SU-DHL-6 (cell line): ENCODE data around the gene TNN.

Experiments used
- H2AFZ ChIP-seq: fragments of 200-600 bp; sonication (generic); 2 replicates; pipeline ENCODE4 v1.6.1; 2014; ENCODE audit warnings: low read depth, mild to moderate bottlenecking, moderate library complexity, mixed read lengths, antibody characterized with exemption, low read length; ENCODE audit not compliant: severe bottlenecking
- H3F3A ChIP-seq: fragments of 200-600 bp; shearing (Covaris generic); 2 replicates; pipeline ENCODE4 v1.6.0; 2016; ENCODE audit warnings: antibody characterized with exemption, mild to moderate bottlenecking; ENCODE audit not compliant: insufficient read depth
- H3K27ac ChIP-seq: fragments of 200-600 bp; sonication (generic); 2 replicates; pipeline ENCODE4 v1.5.1; 2016; ENCODE audit warnings: low read depth, mild to moderate bottlenecking, low read length, moderate library complexity, mixed read lengths
- H3K27me3 ChIP-seq: fragments of 200-600 bp; sonication (generic), shearing (Covaris generic); 2 replicates; pipeline ENCODE4 v1.6.0; 2014; ENCODE audit warnings: mild to moderate bottlenecking, low read length
- H3K36me3 ChIP-seq: fragments of 200-600 bp; sonication (generic); 2 replicates; pipeline ENCODE4 v1.6.1; 2014; ENCODE audit warnings: mild to moderate bottlenecking, low read length, mixed read lengths
- H3K4me2 ChIP-seq: fragments of 300-600, 200-600 bp; shearing (Covaris generic), sonication (generic); 2 replicates; pipeline ENCODE4 v1.6.0; 2014; ENCODE audit warnings: low read length, low read depth, mild to moderate bottlenecking; ENCODE audit not compliant: poor library complexity, severe bottlenecking
- H3K4me3 ChIP-seq: fragments of 200-600 bp; sonication (generic); 2 replicates; pipeline ENCODE4 v1.5.1; 2014; ENCODE audit warnings: antibody characterized with exemption, low read length, mild to moderate bottlenecking, mixed read lengths; ENCODE audit not compliant: insufficient read depth, poor library complexity, severe bottlenecking
- H3K79me2 ChIP-seq: fragments of 200-600 bp; sonication (generic); 2 replicates; pipeline ENCODE4 v1.6.1; 2014; ENCODE audit warnings: mild to moderate bottlenecking, low read length, moderate library complexity; ENCODE audit not compliant: insufficient read depth
- H3K9ac ChIP-seq: fragments of 200-600 bp; sonication (generic); 2 replicates; pipeline ENCODE4 v1.7.0; 2014; ENCODE audit warnings: mild to moderate bottlenecking, low read length
- H3K9me2 ChIP-seq: fragments of 200-600 bp; sonication (generic); replicated peaks from 2 replicates; pipeline ENCODE4 v1.6.1; 2014; ENCODE audit warnings: low read length; ENCODE audit not compliant: insufficient read depth
- H3K9me3 ChIP-seq: fragments of 200-600 bp; sonication (generic); 2 replicates; pipeline ENCODE4 v1.6.1; 2014; ENCODE audit warnings: low read length, mixed read lengths; ENCODE audit not compliant: insufficient read depth
- H4K20me1 ChIP-seq: fragments of 200-600 bp; sonication (generic); 2 replicates; pipeline ENCODE4 v1.6.1; 2014; ENCODE audit warnings: low read depth, mild to moderate bottlenecking, antibody characterized with exemption, low read length, moderate library complexity, mixed read lengths
- EZH2phosphoT487 ChIP-seq: fragments of 200-600 bp; sonication (generic), shearing (Covaris generic); conservative IDR thresholded peaks from 2 replicates; pipeline ENCODE4 v1.6.1; 2018; ENCODE audit warnings: mild to moderate bottlenecking, antibody characterized with exemption, low read length, moderate library complexity, mixed read lengths
- TF ChIP-seq, protein P1 (sequence below): fragments of 200-600 bp; sonication (generic); IDR thresholded peaks from one replicate; pipeline ENCODE4 v1.5.1; 2017; ENCODE audit warnings: antibody characterized with exemption, mild to moderate bottlenecking, low read length, moderate library complexity; ENCODE audit not compliant: insufficient read depth, poor library complexity, severe bottlenecking

The TNN gene

DNA sequence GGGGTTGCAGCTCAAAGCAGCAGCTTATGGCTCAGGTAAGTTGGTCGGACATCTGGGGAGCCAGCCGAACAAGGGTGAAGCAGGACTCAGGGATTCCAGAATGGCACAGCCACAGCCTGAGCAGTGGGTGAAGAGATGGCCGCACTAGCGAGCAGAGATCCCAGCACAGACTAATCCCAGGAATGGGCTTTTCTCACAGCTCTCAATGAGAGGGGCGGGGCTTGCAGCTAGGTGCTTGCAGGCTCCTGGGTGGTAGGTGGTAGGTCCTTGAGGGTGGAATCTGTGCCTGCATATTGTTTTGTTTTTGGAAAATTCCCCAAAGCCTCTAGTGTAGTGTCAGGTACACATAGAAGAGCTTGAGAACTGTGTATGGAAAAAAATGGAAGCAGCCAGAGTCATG is 116.0 kb downstream of the TNN start:
- Histone ChIP-seq H3F3A (no peaks in the 10 kb centered on the region), H2AFZ (no peak overlapping the region), H3K4me2 (no peak overlapping the region), H3K27me3 (no peaks in the 10 kb centered on the region), H3K9ac (no peak overlapping the region), H3K27ac (no peak overlapping the region), H3K36me3 (peaks cover 5% of the 10 kb centered on the region; the same call in 1 of the 2 replicates), H3K79me2 (peaks cover 42% of the 10 kb centered on the region), H3K9me2 (no peaks in the 10 kb centered on the region), H3K4me3 (no peak overlapping the region), H3K9me3 (no peaks in the 10 kb centered on the region), H4K20me1 (no peaks in the 10 kb centered on the region)
- no peak for TF ChIP-seq EZH2phosphoT487
- TF ChIP-seq, protein P1, sequence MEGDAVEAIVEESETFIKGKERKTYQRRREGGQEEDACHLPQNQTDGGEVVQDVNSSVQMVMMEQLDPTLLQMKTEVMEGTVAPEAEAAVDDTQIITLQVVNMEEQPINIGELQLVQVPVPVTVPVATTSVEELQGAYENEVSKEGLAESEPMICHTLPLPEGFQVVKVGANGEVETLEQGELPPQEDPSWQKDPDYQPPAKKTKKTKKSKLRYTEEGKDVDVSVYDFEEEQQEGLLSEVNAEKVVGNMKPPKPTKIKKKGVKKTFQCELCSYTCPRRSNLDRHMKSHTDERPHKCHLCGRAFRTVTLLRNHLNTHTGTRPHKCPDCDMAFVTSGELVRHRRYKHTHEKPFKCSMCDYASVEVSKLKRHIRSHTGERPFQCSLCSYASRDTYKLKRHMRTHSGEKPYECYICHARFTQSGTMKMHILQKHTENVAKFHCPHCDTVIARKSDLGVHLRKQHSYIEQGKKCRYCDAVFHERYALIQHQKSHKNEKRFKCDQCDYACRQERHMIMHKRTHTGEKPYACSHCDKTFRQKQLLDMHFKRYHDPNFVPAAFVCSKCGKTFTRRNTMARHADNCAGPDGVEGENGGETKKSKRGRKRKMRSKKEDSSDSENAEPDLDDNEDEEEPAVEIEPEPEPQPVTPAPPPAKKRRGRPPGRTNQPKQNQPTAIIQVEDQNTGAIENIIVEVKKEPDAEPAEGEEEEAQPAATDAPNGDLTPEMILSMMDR, result no peak

DNA sequence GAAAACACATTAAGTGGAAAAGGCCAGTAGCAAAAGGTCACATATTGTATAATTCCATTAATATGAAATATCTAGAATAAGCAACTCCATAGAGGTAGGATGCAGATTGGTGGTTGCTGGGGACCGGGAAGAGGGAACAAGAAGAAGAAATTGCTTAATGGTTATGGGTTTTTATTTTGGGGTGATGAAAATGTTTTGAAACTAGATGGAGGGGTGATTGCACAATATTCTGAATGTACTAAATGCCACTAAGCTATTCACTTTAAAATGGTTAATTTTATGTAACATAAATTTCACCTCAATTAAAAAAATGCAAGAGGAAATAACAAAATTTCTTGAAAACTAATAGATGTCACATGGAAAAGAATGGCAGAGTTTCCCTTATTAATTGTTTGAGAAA is 118.3 kb downstream of the TNN start:
- TF ChIP-seq, protein P1, result no peak
- no peak for TF ChIP-seq EZH2phosphoT487
- H2AFZ ChIP-seq, result no peak overlapping the region
- no peaks in the 10 kb centered on the region for H4K20me1 ChIP-seq
- no peak overlapping the region for H3K9ac ChIP-seq
- no peak overlapping the region for H3K4me2 ChIP-seq
- H3K79me2 ChIP-seq, result peaks cover 49% of the 10 kb centered on the region
- no peaks in the 10 kb centered on the region for H3K9me3 ChIP-seq
- H3K9me2 ChIP-seq, result no peaks in the 10 kb centered on the region
- H3K27ac ChIP-seq, result no peak overlapping the region
- H3F3A ChIP-seq, result peaks cover 6% of the 10 kb centered on the region; the same call in 1 of the 2 replicates
- no peaks in the 10 kb centered on the region for H3K27me3 ChIP-seq
- H3K4me3 ChIP-seq, result no peak overlapping the region
- H3K36me3 ChIP-seq, result peaks cover 5% of the 10 kb centered on the region; the same call in 1 of the 2 replicates

DNA sequence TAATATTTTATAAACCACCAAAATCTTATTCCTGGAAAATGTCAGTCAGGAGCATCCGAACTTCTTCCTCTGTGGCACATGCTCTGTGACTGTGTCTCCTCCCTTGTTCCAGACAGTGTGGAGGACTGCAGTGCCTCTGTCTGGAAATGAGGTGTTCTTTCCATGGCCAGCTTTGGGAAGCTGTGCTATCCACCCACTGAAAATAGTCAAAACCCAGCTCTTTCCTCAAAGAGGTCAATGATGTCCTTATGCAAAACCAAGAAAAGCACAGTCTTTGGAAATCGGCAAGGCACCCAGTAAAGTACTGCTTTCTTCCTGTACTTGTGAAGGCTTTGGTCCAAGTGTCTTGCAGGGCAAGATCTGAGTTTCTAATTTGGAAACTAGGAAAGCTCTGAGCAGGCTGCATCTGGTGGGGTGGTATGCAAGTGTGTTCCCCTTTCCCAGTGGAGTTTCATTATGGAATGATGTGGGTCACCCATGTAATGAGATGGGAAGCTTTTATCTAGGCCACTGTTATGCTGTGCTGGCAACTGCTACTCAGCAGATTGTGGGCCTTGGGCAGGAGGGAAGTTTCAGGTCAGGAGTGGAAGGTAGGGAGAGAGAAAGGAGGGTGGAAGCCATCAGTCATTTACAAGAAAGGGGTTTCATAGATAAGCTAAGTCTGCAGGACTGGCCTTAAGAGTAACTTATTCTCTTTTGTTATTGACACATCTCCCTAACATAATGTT is 119.0 kb downstream of the TNN start:
- Histone ChIP-seq H3K9me3 (no peaks in the 10 kb centered on the region), H3F3A (peaks cover 6% of the 10 kb centered on the region; the same call in 1 of the 2 replicates), H3K27ac (no peak overlapping the region), H3K9ac (no peak overlapping the region), H3K9me2 (no peaks in the 10 kb centered on the region), H2AFZ (no peak overlapping the region), H3K4me2 (no peak overlapping the region), H3K4me3 (no peak overlapping the region), H4K20me1 (no peaks in the 10 kb centered on the region), H3K79me2 (peaks cover 55% of the 10 kb centered on the region), H3K36me3 (peaks cover 5% of the 10 kb centered on the region; the same call in 1 of the 2 replicates), H3K27me3 (no peaks in the 10 kb centered on the region)
- TF ChIP-seq EZH2phosphoT487, result no peak
- TF ChIP-seq, protein P1, result no peak
